PC-3 (cell line): ENCODE data around the gene KCNH3.

ENCODE experiments used
- CTCF ChIP-seq: fragments of 300-600 bp; sonication (generic); conservative IDR thresholded peaks from 2 replicates; pipeline ENCODE4 v1.5.1; 2017; ENCODE audit warnings: antibody characterized with exemption, low read depth, mild to moderate bottlenecking, low read length
- EZH2 ChIP-seq: fragments of 300-600 bp; sonication (generic); IDR thresholded peaks from one replicate; pipeline ENCODE4 v1.6.1; 2017; ENCODE audit warnings: antibody characterized with exemption, mild to moderate bottlenecking, low read length; ENCODE audit not compliant: unreplicated experiment
- EZH2phosphoT487 ChIP-seq: fragments of 300-600 bp; sonication (generic); IDR thresholded peaks from 2 replicates; pipeline ENCODE4 v1.6.1; 2018; ENCODE audit warnings: mild to moderate bottlenecking, antibody characterized with exemption, low read length, borderline replicate concordance

- TF ChIP-seq CTCF, result no peak
- no peak for TF ChIP-seq EZH2phosphoT487
- TF ChIP-seq EZH2, result no peak
Observed at GRCh38 chr12:49588281-49588680, 49.5 kb downstream of the KCNH3 start.
